HG02870 (cell line): Measurements from ENCODE around the gene UBE2M.
"Not testable (repeated sequence)": the region's sequence is repeated elsewhere in the genome, so short reads cannot be mapped to it uniquely, and the experiment has no call there.

Source experiments
- ATAC-seq: cut with Tn5 transposase; IDR thresholded peaks from one replicate; pipeline ENCODE4 v1.9.1; 2021; ENCODE audit warnings: mild to moderate bottlenecking, moderate library complexity; ENCODE audit not compliant: unreplicated experiment

The UBE2M gene

GRCh38 chr19:58558066-58558622, at the start of gene UBE2M:
Gene UBE2M (minus strand): TSS chr19:58558611. CDS start chr19:58558381, 230 bp downstream.
- ATAC-seq, result no peak

GRCh38 chr19:58607213-58607612, 48.8 kb upstream of the UBE2M start:
- ATAC-seq, result not testable (repeated sequence)

- ATAC-seq, result not testable (repeated sequence)
Measured at GRCh38 chr19:58606251-58606896, 48.0 kb upstream of the UBE2M start.

GRCh38 chr19:58586133-58586765, 27.8 kb upstream of the UBE2M start:
- no peak for ATAC-seq

- no peak for ATAC-seq
Measured at GRCh38 chr19:58585442-58586132, 27.2 kb upstream of the UBE2M start.

GRCh38 chr19:58584498-58585441, 26.4 kb upstream of the UBE2M start:
- ATAC-seq, result no peak

- ATAC-seq, result no peak
Measured at GRCh38 chr19:58582985-58583384, 24.6 kb upstream of the UBE2M start.

- ATAC-seq, result peak; percentile 81
Measured at GRCh38 chr19:58581227-58582141, 23.1 kb upstream of the UBE2M start.

- ATAC-seq, result no peak
Measured at GRCh38 chr19:58579473-58580142, 21.2 kb upstream of the UBE2M start.

GRCh38 chr19:58578012-58578925, 19.9 kb upstream of the UBE2M start:
- ATAC-seq, result no peak

- ATAC-seq, result not testable (repeated sequence)
Measured at GRCh38 chr19:58577581-58577980, 19.2 kb upstream of the UBE2M start.

GRCh38 chr19:58575183-58576041, 17.0 kb upstream of the UBE2M start:
- ATAC-seq, result peak; percentile 34

GRCh38 chr19:58573658-58574164, 15.3 kb upstream of the UBE2M start:
- ATAC-seq, result no peak

- peak; percentile 51 for ATAC-seq
Measured at GRCh38 chr19:58572818-58573657, 14.6 kb upstream of the UBE2M start, which contains the start of gene MZF1. Gene MZF1 (minus strand): TSS chr19:58573335. CDS start chr19:58571389, 1,946 bp downstream.

- no peak for ATAC-seq
Measured at GRCh38 chr19:58572026-58572817, 13.8 kb upstream of the UBE2M start.
